Osteoblast (primary cell): ENCODE results near the gene TTC1. TPM values are rescaled to one million over a fixed set of nuclear protein-coding genes. Genes with fewer than 3 reads are reported as not detected.

Experiments used
- DNase-seq: peaks from one replicate; pipeline ENCODE4 v3.0.0; 2011; ENCODE audit warnings: low spot score, mixed read lengths; ENCODE audit not compliant: insufficient read length; ENCODE audit errors: missing footprints
- H2AFZ ChIP-seq: 2 replicates; pipeline ENCODE4 v1.6.0; 2011; ENCODE audit warnings: mild to moderate bottlenecking, low read length
- H3K27ac ChIP-seq: 2 replicates; pipeline ENCODE4 v1.5.1; 2011; ENCODE audit warnings: mild to moderate bottlenecking, low read depth, low read length, moderate library complexity
- H3K27me3 ChIP-seq: 2 replicates; pipeline ENCODE4 v1.6.0; 2012; ENCODE audit warnings: mild to moderate bottlenecking, control low read depth, inconsistent platforms, low read length, moderate library complexity; ENCODE audit not compliant: insufficient read depth
- H3K36me3 ChIP-seq: 2 replicates; pipeline ENCODE4 v1.5.1; 2011; ENCODE audit warnings: mild to moderate bottlenecking, low read length, control low read depth, moderate library complexity; ENCODE audit not compliant: insufficient read depth
- H3K4me1 ChIP-seq: 2 replicates; pipeline ENCODE4 v1.5.1; 2011; ENCODE audit warnings: mild to moderate bottlenecking, low read length, control low read depth, moderate library complexity; ENCODE audit not compliant: insufficient read depth
- H3K4me2 ChIP-seq: 2 replicates; pipeline ENCODE4 v1.6.0; 2011; ENCODE audit warnings: mild to moderate bottlenecking, low read length; ENCODE audit not compliant: insufficient read depth
- H3K4me3 ChIP-seq: fragments of 200-600 bp; sonication (generic); 3 replicates; pipeline ENCODE4 v1.5.1; 2012; ENCODE audit warnings: mild to moderate bottlenecking, low read length, inconsistent platforms; ENCODE audit not compliant: insufficient read depth
- H3K79me2 ChIP-seq: 2 replicates; pipeline ENCODE4 v1.6.0; 2012; ENCODE audit warnings: mild to moderate bottlenecking, low read length, control low read depth, inconsistent platforms; ENCODE audit not compliant: insufficient read depth
- H3K9me3 ChIP-seq: 2 replicates; pipeline ENCODE4 v1.5.1; 2011; ENCODE audit warnings: low read depth, low read length, control low read depth
- H4K20me1 ChIP-seq: 2 replicates; pipeline ENCODE4 v1.6.0; 2012; ENCODE audit warnings: mild to moderate bottlenecking, low read length, control low read depth; ENCODE audit not compliant: insufficient read depth
- CTCF ChIP-seq: IDR thresholded peaks from 2 replicates; pipeline ENCODE4 v1.5.1; 2011; ENCODE audit warnings: mild to moderate bottlenecking, low read depth, low read length, moderate library complexity; ENCODE audit errors: extremely low read depth
- small RNA-seq: library from RNA; depleted of rRNA; stranded (forward); fragments of <200 nt; gene quantifications from one replicate; pipeline ENCODE3, GENCODE V24; 2012
- total RNA-seq: library from RNA; depleted of rRNA; stranded (reverse); fragments of >200 nt; gene quantifications from 2 replicates; pipeline ENCODE4 v1.2.3, GENCODE V29; 2012

TTC1 gene
- total RNA-seq, 1 donor = 49.9 TPM

- peaks cover 21% of the 10 kb centered on the region for H3K36me3 ChIP-seq
- no peak overlapping the region for H2AFZ ChIP-seq
- no peaks in the 10 kb centered on the region for H3K4me1 ChIP-seq
- no peak overlapping the region for H3K27ac ChIP-seq
- peaks cover 13% of the 10 kb centered on the region for H4K20me1 ChIP-seq
- H3K4me3 ChIP-seq = no peak overlapping the region
- no peak overlapping the region for H3K4me2 ChIP-seq
- DNase-seq = no peak
- H3K9me3 ChIP-seq = no peaks in the 10 kb centered on the region
- H3K79me2 ChIP-seq = peaks cover 90% of the 10 kb centered on the region
- no peaks in the 10 kb centered on the region for H3K27me3 ChIP-seq
- TF ChIP-seq CTCF = no peak
These were observed 99.2 kb downstream of the TTC1 start for GRCh38 chr5:160108124-160108523.

Small RNA genes lying within 50 kb of the gene (small RNA-seq; reads per million reads assigned to genes)
- gene RF00019 = not detected

Other genes starting within 250 kb of the TTC1 start
- gene ADRA1B, start 92.7 kb upstream of the TTC1 start, total RNA-seq = 0.29 and 0.36 TPM in 2 replicates
- 23.6 and 26.8 TPM in 2 replicates for gene PWWP2A, start 110.3 kb downstream of the TTC1 start, total RNA-seq
- gene FABP6, start 220.4 kb downstream of the TTC1 start, total RNA-seq = not detected in 2 replicates